K562 (cell line): Measurements from ENCODE around the gene PDE6G. TPM values are rescaled to one million over a fixed set of nuclear protein-coding genes. Genes with fewer than 3 reads are reported as not detected.

ENCODE experiments used
- ELF4 ChIP-seq: fragments of 450-650 bp; formaldehyde crosslinking; IDR thresholded peaks from 2 replicates; pipeline ENCODE4 v1.4.0; 2022; ENCODE audit warnings: missing genetic modification characterization
- FOS ChIP-seq: IDR thresholded peaks from 3 replicates; pipeline ENCODE4 v1.6.1; 2011; ENCODE audit not compliant: insufficient read length; ENCODE audit errors: extremely low read depth
- ILF3 ChIP-seq: fragments of 450-650 bp; IDR thresholded peaks from 2 replicates; pipeline ENCODE4 v1.6.1; 2018; ENCODE audit warnings: antibody characterized with exemption, mild to moderate bottlenecking, moderate library complexity, borderline replicate concordance
- KDM4B ChIP-seq, 2 experiments: fragments of 450-650 bp in 1 of 2; sonication (generic) in 1 of 2; IDR thresholded peaks; 2 replicates each; pipeline ENCODE4 v1.6.1; 2016 to 2017; ENCODE audit warnings: borderline replicate concordance in 2 of 2, antibody characterized with exemption in 1 of 2, low read depth in 1 of 2, mild to moderate bottlenecking in 1 of 2
- NCOR1 ChIP-seq: fragments of 450-650 bp; IDR thresholded peaks from 2 replicates; pipeline ENCODE4 v1.6.1; 2016; ENCODE audit warnings: mild to moderate bottlenecking, moderate library complexity
- SNIP1 ChIP-seq: fragments of 450-650 bp; IDR thresholded peaks from 2 replicates; pipeline ENCODE4 v1.7.1; 2017; ENCODE audit warnings: low read depth, mild to moderate bottlenecking
- ZBTB17 ChIP-seq: fragments of 450-650 bp; formaldehyde crosslinking; IDR thresholded peaks from 2 replicates; pipeline ENCODE4 v1.4.0; 2020; ENCODE audit warnings: mild to moderate bottlenecking
- ZNF583 ChIP-seq: fragments of 250-450 bp; sonication (Bioruptor Pico); IDR thresholded peaks from 2 replicates; pipeline ENCODE4 v1.4.0; 2020
- ZNF766 ChIP-seq: fragments of 200-800 bp; sonication (Bioruptor generic); conservative IDR thresholded peaks from 2 replicates; pipeline ENCODE4 v1.6.1; 2016; ENCODE audit warnings: missing genetic modification characterization, missing compliant biosample characterization
- polyA plus RNA-seq, 8 experiments: library from polyadenylated mRNA; depleted of rRNA in 4 of 8; stranded (reverse) in 5 of 8; unstranded in 3 of 8; fragments of >200 nt; fragmentation: Nextera tagmentation in 2 of 8; fragmentation: Illumina TruSeq in 1 of 8; extraction: Ambion mirVana in 2 of 8; extraction: Trizol in 1 of 8; gene quantifications; 2 replicates each; pipeline versions ENCODE4 v1.2.1 to v1.2.3, GENCODE V29; 2011 to 2014; ENCODE audit warnings: inconsistent platforms in 1 of 8, missing spikeins in 1 of 8
- total RNA-seq, 7 experiments: library from RNA; depleted of rRNA in 6 of 7; stranded (reverse); fragments of >200 nt in 6 of 7; fragmentation: Illumina TruSeq in 2 of 7; extraction: Trizol in 2 of 7; gene quantifications; 2 replicates each; pipeline versions ENCODE4 v1.2.1 to v1.2.3, GENCODE V29; 2011 to 2021; ENCODE audit warnings: low replicate concordance in 1 of 7
- TF ChIP-seq, protein P1 (sequence below): sonication (generic); formaldehyde crosslinking; IDR thresholded peaks from 2 replicates; pipeline ENCODE4 v1.8.0; 2022; ENCODE audit warnings: missing genetic modification reagents, mild to moderate bottlenecking, moderate library complexity, borderline replicate concordance
- TF ChIP-seq, protein P2 (sequence below): fragments of 450-650 bp; IDR thresholded peaks from 2 replicates; pipeline ENCODE4 v1.6.1; 2014; ENCODE audit warnings: low read depth, mild to moderate bottlenecking, moderate library complexity, borderline replicate concordance
- TF ChIP-seq, protein P3 (sequence below): fragments of 250-450 bp; sonication (Bioruptor Pico); IDR thresholded peaks from 2 replicates; pipeline ENCODE4 v1.4.0; 2020
- TF ChIP-seq, protein P4 (sequence below): fragments of 150-350 bp; conservative IDR thresholded peaks from 2 replicates; pipeline ENCODE4 v1.6.1; 2014; ENCODE audit warnings: low read length
- TF ChIP-seq, protein P5 (sequence below): fragments of 450-650 bp; IDR thresholded peaks from 2 replicates; pipeline ENCODE4 v1.6.1; 2016; ENCODE audit warnings: antibody characterized with exemption

The PDE6G gene
- total and polyA plus RNA-seq, 9 of the 15 experiments (the other 6 are each of a cell fraction or from before 2014, with no cell fraction given), result 0.14 to 0.59 TPM; not detected in 7

DNA sequence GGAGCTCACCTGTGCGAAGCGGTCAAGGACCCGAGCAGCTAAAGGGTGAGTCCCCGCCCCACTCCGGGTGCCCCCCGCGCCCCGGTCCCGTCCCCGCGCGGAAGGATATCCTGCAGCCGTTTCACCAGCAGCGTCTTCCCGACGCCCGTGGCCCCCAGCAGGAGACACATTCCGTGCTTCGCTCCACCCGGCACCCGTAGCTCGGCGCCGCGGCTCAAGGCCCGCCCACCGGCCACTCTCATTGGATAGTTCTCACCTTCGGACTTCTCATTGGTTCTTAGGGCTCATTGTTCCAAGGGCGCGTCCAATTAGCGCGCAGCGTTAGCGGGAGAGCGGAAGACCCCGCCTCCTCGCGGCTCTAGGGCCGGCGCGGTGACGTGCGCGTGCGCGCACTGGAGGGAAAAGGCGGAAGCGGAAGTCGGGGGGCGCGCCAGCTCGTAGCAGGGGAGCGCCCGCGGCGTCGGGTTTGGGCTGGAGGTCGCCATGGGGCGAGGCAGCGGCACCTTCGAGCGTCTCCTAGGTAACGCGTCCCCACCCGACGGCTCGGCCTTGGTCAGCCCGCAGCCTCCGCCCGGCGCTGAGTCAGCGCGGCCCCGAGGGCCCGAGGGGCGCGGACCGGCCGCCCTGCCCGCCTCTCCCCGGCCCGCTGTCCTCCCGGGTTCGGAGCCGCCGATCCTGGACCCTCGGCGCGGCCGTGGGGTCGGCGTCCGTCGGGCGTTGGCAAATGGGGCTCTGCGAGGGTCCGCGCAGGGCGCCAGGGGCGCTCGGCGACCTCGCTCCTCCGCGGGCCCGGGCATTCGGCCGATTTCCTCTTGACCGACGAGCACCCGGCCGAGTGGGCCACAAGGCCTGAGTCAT, 27.5 kb upstream of the PDE6G start, which contains the start of the genes ARL16 and HGS (continued):
- TF ChIP-seq, protein P1, sequence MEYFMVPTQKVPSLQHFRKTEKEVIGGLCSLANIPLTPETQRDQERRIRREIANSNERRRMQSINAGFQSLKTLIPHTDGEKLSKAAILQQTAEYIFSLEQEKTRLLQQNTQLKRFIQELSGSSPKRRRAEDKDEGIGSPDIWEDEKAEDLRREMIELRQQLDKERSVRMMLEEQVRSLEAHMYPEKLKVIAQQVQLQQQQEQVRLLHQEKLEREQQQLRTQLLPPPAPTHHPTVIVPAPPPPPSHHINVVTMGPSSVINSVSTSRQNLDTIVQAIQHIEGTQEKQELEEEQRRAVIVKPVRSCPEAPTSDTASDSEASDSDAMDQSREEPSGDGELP (CRISPR knock-in tag), result peak; percentile 85; the same call in 1 of the 2 replicates
- TF ChIP-seq ZBTB17 (CRISPR knock-in tag) (no peak), ZNF583 (0 out of 2 replicates have a peak, but pooled peaks have one; percentile 70), ILF3 (no peak), KDM4B (IDR thresholded peaks at IDR 0.05; ENCODE audit: borderline replicate concordance in 2 of 2, low read depth in 1 of 2) (0 out of 4 replicates have a peak, but pooled peaks of 1 of the 2 experiments have one; percentile 37), NCOR1 (no peak), FOS (peak; percentile 98), ELF4 (CRISPR knock-in tag) (no peak), ZNF766 (no peak), SNIP1 (no peak)
- TF ChIP-seq, protein P2, sequence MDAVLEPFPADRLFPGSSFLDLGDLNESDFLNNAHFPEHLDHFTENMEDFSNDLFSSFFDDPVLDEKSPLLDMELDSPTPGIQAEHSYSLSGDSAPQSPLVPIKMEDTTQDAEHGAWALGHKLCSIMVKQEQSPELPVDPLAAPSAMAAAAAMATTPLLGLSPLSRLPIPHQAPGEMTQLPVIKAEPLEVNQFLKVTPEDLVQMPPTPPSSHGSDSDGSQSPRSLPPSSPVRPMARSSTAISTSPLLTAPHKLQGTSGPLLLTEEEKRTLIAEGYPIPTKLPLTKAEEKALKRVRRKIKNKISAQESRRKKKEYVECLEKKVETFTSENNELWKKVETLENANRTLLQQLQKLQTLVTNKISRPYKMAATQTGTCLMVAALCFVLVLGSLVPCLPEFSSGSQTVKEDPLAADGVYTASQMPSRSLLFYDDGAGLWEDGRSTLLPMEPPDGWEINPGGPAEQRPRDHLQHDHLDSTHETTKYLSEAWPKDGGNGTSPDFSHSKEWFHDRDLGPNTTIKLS, result peak; percentile 46
- TF ChIP-seq, protein P3, sequence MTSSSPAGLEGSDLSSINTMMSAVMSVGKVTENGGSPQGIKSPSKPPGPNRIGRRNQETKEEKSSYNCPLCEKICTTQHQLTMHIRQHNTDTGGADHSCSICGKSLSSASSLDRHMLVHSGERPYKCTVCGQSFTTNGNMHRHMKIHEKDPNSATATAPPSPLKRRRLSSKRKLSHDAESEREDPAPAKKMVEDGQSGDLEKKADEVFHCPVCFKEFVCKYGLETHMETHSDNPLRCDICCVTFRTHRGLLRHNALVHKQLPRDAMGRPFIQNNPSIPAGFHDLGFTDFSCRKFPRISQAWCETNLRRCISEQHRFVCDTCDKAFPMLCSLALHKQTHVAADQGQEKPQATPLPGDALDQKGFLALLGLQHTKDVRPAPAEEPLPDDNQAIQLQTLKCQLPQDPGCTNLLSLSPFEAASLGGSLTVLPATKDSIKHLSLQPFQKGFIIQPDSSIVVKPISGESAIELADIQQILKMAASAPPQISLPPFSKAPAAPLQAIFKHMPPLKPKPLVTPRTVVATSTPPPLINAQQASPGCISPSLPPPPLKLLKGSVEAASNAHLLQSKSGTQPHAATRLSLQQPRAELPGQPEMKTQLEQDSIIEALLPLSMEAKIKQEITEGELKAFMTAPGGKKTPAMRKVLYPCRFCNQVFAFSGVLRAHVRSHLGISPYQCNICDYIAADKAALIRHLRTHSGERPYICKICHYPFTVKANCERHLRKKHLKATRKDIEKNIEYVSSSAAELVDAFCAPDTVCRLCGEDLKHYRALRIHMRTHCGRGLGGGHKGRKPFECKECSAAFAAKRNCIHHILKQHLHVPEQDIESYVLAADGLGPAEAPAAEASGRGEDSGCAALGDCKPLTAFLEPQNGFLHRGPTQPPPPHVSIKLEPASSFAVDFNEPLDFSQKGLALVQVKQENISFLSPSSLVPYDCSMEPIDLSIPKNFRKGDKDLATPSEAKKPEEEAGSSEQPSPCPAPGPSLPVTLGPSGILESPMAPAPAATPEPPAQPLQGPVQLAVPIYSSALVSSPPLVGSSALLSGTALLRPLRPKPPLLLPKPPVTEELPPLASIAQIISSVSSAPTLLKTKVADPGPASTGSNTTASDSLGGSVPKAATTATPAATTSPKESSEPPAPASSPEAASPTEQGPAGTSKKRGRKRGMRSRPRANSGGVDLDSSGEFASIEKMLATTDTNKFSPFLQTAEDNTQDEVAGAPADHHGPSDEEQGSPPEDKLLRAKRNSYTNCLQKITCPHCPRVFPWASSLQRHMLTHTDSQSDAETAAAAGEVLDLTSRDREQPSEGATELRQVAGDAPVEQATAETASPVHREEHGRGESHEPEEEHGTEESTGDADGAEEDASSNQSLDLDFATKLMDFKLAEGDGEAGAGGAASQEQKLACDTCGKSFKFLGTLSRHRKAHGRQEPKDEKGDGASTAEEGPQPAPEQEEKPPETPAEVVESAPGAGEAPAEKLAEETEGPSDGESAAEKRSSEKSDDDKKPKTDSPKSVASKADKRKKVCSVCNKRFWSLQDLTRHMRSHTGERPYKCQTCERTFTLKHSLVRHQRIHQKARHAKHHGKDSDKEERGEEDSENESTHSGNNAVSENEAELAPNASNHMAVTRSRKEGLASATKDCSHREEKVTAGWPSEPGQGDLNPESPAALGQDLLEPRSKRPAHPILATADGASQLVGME (CRISPR knock-in tag), result peak; percentile 63; the same call in 1 of the 2 replicates
- TF ChIP-seq, protein P4, sequence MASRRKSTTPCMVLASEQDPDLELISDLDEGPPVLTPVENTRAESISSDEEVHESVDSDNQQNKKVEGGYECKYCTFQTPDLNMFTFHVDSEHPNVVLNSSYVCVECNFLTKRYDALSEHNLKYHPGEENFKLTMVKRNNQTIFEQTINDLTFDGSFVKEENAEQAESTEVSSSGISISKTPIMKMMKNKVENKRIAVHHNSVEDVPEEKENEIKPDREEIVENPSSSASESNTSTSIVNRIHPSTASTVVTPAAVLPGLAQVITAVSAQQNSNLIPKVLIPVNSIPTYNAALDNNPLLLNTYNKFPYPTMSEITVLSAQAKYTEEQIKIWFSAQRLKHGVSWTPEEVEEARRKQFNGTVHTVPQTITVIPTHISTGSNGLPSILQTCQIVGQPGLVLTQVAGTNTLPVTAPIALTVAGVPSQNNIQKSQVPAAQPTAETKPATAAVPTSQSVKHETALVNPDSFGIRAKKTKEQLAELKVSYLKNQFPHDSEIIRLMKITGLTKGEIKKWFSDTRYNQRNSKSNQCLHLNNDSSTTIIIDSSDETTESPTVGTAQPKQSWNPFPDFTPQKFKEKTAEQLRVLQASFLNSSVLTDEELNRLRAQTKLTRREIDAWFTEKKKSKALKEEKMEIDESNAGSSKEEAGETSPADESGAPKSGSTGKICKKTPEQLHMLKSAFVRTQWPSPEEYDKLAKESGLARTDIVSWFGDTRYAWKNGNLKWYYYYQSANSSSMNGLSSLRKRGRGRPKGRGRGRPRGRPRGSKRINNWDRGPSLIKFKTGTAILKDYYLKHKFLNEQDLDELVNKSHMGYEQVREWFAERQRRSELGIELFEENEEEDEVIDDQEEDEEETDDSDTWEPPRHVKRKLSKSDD, result no peak
- TF ChIP-seq, protein P5, sequence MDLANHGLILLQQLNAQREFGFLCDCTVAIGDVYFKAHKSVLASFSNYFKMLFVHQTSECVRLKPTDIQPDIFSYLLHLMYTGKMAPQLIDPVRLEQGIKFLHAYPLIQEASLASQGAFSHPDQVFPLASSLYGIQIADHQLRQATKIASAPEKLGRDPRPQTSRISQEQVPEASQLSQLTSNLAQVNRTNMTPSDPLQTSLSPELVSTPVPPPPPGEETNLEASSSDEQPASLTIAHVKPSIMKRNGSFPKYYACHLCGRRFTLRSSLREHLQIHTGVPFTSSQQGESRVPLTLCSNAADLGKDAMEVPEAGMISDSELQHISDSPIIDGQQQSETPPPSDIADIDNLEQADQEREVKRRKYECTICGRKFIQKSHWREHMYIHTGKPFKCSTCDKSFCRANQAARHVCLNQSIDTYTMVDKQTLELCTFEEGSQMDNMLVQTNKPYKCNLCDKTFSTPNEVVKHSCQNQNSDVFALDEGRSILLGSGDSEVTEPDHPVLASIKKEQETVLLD, result peak; percentile 94
